ENCODE measurements around the gene SH3D19.

Gene SH3D19

DNA sequence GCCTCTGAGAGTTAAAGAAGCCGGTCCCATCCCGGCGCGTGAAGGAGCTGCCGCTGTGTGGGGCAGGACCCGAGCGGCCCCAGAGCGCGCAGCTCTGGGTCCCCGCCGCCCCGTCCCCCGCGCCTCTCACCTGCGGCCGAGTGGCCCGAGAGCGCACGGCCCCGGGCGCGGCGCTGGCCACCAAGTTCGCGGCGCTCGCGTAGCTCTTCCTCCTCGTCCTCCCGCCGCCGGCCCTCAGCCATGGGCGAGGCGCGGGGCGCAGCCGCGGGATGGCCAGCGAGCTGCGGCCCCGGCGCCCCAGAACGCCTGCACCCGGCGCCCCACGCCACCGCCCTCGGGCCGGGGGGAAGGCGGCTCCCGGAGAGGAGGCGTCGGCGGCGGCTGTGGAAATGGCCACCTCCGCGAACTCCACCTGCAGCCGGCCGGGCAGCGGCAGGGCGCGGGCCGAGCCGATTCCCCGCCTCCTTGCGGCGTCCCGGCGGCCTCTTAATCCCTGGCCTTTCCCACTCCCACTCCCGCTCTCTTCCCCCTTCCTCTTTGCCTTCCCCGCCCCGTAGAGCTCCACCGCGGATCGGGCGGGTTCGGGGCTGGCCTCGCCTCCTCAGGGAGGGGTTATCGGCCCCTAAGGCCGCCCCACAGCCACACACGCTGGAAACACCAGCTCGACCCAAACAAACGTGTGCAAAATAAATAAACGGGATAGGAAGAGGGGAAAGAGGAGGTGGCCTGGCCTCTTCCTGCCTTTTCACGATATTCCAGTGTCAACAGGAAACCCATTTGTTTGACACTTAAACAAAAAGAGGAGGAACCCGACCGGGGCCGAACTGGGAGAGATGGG, at the start of gene SH3D19:
TSS of gene SH3D19 (minus strand) at position 495 of the 838 bp plus-strand sequence. CDS start at position 242, 253 bp downstream.
- H3K27me3 ChIP-seq (ENCODE audit: control insufficient read depth, insufficient read depth, low read length) = peaks cover 2% of the 10 kb centered on the region; the same call in 1 of the 2 replicates
- H3K36me3 ChIP-seq (ENCODE audit: control insufficient read depth, insufficient read depth, low read length) = no peaks in the 10 kb centered on the region
- H3K4me1 ChIP-seq (ENCODE audit: control insufficient read depth, insufficient read depth, low read length) = peaks cover 27% of the 10 kb centered on the region
- peak within 1 kb of the TSS; percentile 94 for H3K4me3 ChIP-seq (ENCODE audit: low read depth, low read length)
- peak within 1 kb of the TSS; percentile 91 for H3K9ac ChIP-seq (ENCODE audit: low read length)
- H3K9me3 ChIP-seq (ENCODE audit: control insufficient read depth, insufficient read depth, low read depth, low read length) = no peaks in the 10 kb centered on the region
- peak within 1 kb of the TSS; percentile 97 for H3K27ac ChIP-seq (ENCODE audit: low read depth, low read length)

DNA sequence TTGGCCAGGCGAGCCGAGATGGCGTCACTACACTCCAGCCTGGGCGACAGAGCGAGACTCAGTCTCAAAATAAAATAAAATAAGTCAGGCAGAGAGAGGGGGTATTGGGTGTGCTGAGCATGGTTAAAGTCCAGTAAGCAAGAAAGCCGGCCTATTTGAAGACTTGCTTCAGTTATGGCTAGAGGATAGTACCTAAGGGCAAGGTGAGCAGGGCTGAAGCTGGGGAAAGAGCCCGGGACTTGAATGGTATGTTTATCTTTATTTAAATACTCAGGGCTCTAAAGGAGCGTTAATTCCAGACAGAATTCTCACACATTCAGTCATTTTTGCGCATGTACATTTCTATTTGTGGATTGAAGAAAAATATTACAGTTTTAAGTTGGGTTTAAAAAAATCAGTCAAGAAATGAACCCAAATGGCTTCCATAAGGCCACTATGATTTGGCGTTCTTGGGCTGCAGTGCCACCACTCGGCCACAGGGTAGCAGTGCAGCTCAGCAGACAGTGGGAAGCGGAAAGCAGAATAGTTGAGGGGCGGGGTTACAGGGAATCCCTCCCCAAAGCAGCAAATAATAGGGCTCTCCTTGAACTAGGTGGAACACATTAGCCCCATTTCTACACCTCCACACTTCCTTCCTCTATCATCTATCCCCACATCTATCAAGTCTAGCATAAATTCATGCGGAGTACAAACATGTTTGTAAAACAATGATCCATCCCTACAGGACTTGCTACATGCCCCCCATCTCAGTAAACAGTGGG, 37.2 kb upstream of the SH3D19 start:
- no peaks in the 10 kb centered on the region for H3K9me3 ChIP-seq (ENCODE audit: control insufficient read depth, insufficient read depth, low read depth, low read length)
- no peak overlapping the region for H3K4me3 ChIP-seq (ENCODE audit: low read depth, low read length)
- H3K9ac ChIP-seq (ENCODE audit: low read length) = no peak overlapping the region

DNA sequence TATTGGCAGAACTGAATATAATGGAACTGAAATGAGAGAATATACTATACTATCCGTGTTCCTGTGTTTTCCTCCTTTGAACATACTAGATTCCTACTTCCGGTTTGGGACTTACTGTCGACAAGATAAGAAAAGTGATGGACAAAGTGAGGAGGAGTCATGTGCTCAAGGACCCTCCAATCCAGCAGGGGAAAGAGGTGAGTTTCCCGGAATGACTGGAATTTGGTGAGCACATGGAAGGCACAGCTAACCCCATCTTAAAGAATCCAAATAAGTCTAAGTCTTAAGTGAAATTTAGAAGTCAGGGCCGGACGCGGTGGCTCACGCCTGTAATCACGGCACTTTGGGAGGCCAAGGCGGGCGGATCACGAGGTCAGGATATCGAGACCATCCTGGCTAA, 36.6 kb upstream of the SH3D19 start:
- no peaks in the 10 kb centered on the region for H3K27me3 ChIP-seq (ENCODE audit: control insufficient read depth, insufficient read depth, low read length)
- H3K4me1 ChIP-seq (ENCODE audit: control insufficient read depth, insufficient read depth, low read length) = no peaks in the 10 kb centered on the region
- H3K27ac ChIP-seq (ENCODE audit: low read depth, low read length) = no peak overlapping the region
- no peak overlapping the region for H3K9ac ChIP-seq (ENCODE audit: low read length)
- H3K36me3 ChIP-seq (ENCODE audit: control insufficient read depth, insufficient read depth, low read length) = no peaks in the 10 kb centered on the region
- H3K9me3 ChIP-seq (ENCODE audit: control insufficient read depth, insufficient read depth, low read depth, low read length) = no peaks in the 10 kb centered on the region
- H3K4me3 ChIP-seq (ENCODE audit: low read depth, low read length) = no peak overlapping the region

More for the DNA sequence above, 37.2 kb upstream of the SH3D19 start:
- Histone ChIP-seq H3K27ac (ENCODE audit: low read depth, low read length) (no peak overlapping the region), H3K36me3 (ENCODE audit: control insufficient read depth, insufficient read depth, low read length) (no peaks in the 10 kb centered on the region), H3K27me3 (ENCODE audit: control insufficient read depth, insufficient read depth, low read length) (no peaks in the 10 kb centered on the region), H3K4me1 (ENCODE audit: control insufficient read depth, insufficient read depth, low read length) (no peaks in the 10 kb centered on the region)

GRCh38 chr4:151361126-151361525, 35.7 kb upstream of the SH3D19 start:
- Histone ChIP-seq H3K27ac (ENCODE audit: low read depth, low read length) (no peak overlapping the region), H3K27me3 (ENCODE audit: control insufficient read depth, insufficient read depth, low read length) (no peaks in the 10 kb centered on the region), H3K4me1 (ENCODE audit: control insufficient read depth, insufficient read depth, low read length) (no peaks in the 10 kb centered on the region), H3K4me3 (ENCODE audit: low read depth, low read length) (no peak overlapping the region), H3K36me3 (ENCODE audit: control insufficient read depth, insufficient read depth, low read length) (no peaks in the 10 kb centered on the region), H3K9me3 (ENCODE audit: control insufficient read depth, insufficient read depth, low read depth, low read length) (no peaks in the 10 kb centered on the region), H3K9ac (ENCODE audit: low read length) (no peak overlapping the region)

- H3K27ac ChIP-seq (ENCODE audit: low read depth, low read length) = no peak overlapping the region
Measured at GRCh38 chr4:151359576-151359975, 34.2 kb upstream of the SH3D19 start.

DNA sequence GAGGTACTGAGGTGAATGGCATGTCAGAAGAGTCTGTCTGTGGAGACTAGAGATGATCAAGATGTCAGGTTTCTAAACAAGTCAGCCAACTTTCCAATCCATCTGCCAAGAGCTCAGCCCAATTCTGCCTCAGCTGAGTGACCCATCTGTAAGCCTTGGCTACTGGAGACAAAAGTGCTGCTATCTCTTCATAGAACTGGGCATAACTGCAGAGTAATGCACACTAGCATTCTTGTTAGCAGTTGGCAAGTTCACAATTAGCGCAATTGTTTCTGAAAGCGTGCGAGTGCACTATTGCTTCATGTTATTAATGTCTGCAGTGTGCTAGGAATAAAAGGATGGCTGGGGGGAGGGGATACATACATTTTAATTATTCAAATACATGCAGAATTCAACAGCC, 32.9 kb upstream of the SH3D19 start:
- H3K4me1 ChIP-seq (ENCODE audit: control insufficient read depth, insufficient read depth, low read length) = no peaks in the 10 kb centered on the region
- H3K36me3 ChIP-seq (ENCODE audit: control insufficient read depth, insufficient read depth, low read length) = no peaks in the 10 kb centered on the region
- H3K4me3 ChIP-seq (ENCODE audit: low read depth, low read length) = no peak overlapping the region
- no peaks in the 10 kb centered on the region for H3K27me3 ChIP-seq (ENCODE audit: control insufficient read depth, insufficient read depth, low read length)
- H3K9ac ChIP-seq (ENCODE audit: low read length) = no peak overlapping the region
- no peaks in the 10 kb centered on the region for H3K9me3 ChIP-seq (ENCODE audit: control insufficient read depth, insufficient read depth, low read depth, low read length)
- no peak overlapping the region for H3K27ac ChIP-seq (ENCODE audit: low read depth, low read length)

More at GRCh38 chr4:151359576-151359975, 34.2 kb upstream of the SH3D19 start:
- Histone ChIP-seq H3K27me3 (ENCODE audit: control insufficient read depth, insufficient read depth, low read length) (no peaks in the 10 kb centered on the region), H3K4me1 (ENCODE audit: control insufficient read depth, insufficient read depth, low read length) (no peaks in the 10 kb centered on the region), H3K36me3 (ENCODE audit: control insufficient read depth, insufficient read depth, low read length) (no peaks in the 10 kb centered on the region), H3K9me3 (ENCODE audit: control insufficient read depth, insufficient read depth, low read depth, low read length) (no peaks in the 10 kb centered on the region), H3K9ac (ENCODE audit: low read length) (no peak overlapping the region), H3K4me3 (ENCODE audit: low read depth, low read length) (no peak overlapping the region)

- no peak overlapping the region for H3K4me3 ChIP-seq (ENCODE audit: low read depth, low read length)
- no peaks in the 10 kb centered on the region for H3K36me3 ChIP-seq (ENCODE audit: control insufficient read depth, insufficient read depth, low read length)
- H3K27ac ChIP-seq (ENCODE audit: low read depth, low read length) = no peak overlapping the region
- H3K4me1 ChIP-seq (ENCODE audit: control insufficient read depth, insufficient read depth, low read length) = no peaks in the 10 kb centered on the region
- no peaks in the 10 kb centered on the region for H3K9me3 ChIP-seq (ENCODE audit: control insufficient read depth, insufficient read depth, low read depth, low read length)
- H3K27me3 ChIP-seq (ENCODE audit: control insufficient read depth, insufficient read depth, low read length) = no peaks in the 10 kb centered on the region
- no peak overlapping the region for H3K9ac ChIP-seq (ENCODE audit: low read length)
Measured at GRCh38 chr4:151356510-151356909, 31.1 kb upstream of the SH3D19 start.

GRCh38 chr4:151355155-151355554, 29.8 kb upstream of the SH3D19 start:
- H3K27ac ChIP-seq (ENCODE audit: low read depth, low read length) = no peak overlapping the region
- no peaks in the 10 kb centered on the region for H3K36me3 ChIP-seq (ENCODE audit: control insufficient read depth, insufficient read depth, low read length)
- no peaks in the 10 kb centered on the region for H3K27me3 ChIP-seq (ENCODE audit: control insufficient read depth, insufficient read depth, low read length)
- H3K4me3 ChIP-seq (ENCODE audit: low read depth, low read length) = no peak overlapping the region
- no peaks in the 10 kb centered on the region for H3K4me1 ChIP-seq (ENCODE audit: control insufficient read depth, insufficient read depth, low read length)
- no peak overlapping the region for H3K9ac ChIP-seq (ENCODE audit: low read length)
- no peaks in the 10 kb centered on the region for H3K9me3 ChIP-seq (ENCODE audit: control insufficient read depth, insufficient read depth, low read depth, low read length)

GRCh38 chr4:151347490-151348235, 22.3 kb upstream of the SH3D19 start:
- no peak overlapping the region for H3K4me3 ChIP-seq (ENCODE audit: low read depth, low read length)
- H3K36me3 ChIP-seq (ENCODE audit: control insufficient read depth, insufficient read depth, low read length) = no peaks in the 10 kb centered on the region
- no peaks in the 10 kb centered on the region for H3K27me3 ChIP-seq (ENCODE audit: control insufficient read depth, insufficient read depth, low read length)
- H3K4me1 ChIP-seq (ENCODE audit: control insufficient read depth, insufficient read depth, low read length) = no peaks in the 10 kb centered on the region
- no peaks in the 10 kb centered on the region for H3K9me3 ChIP-seq (ENCODE audit: control insufficient read depth, insufficient read depth, low read depth, low read length)
- H3K9ac ChIP-seq (ENCODE audit: low read length) = no peak overlapping the region
- H3K27ac ChIP-seq (ENCODE audit: low read depth, low read length) = no peak overlapping the region

GRCh38 chr4:151344948-151345347, 19.5 kb upstream of the SH3D19 start:
- Histone ChIP-seq H3K27me3 (ENCODE audit: control insufficient read depth, insufficient read depth, low read length) (no peaks in the 10 kb centered on the region), H3K27ac (ENCODE audit: low read depth, low read length) (no peak overlapping the region), H3K36me3 (ENCODE audit: control insufficient read depth, insufficient read depth, low read length) (no peaks in the 10 kb centered on the region), H3K9ac (ENCODE audit: low read length) (no peak overlapping the region), H3K9me3 (ENCODE audit: control insufficient read depth, insufficient read depth, low read depth, low read length) (no peaks in the 10 kb centered on the region), H3K4me3 (ENCODE audit: low read depth, low read length) (no peak overlapping the region), H3K4me1 (ENCODE audit: control insufficient read depth, insufficient read depth, low read length) (no peaks in the 10 kb centered on the region)
